ENCODE results near the gene S1PR4.

The S1PR4 gene, protein sequence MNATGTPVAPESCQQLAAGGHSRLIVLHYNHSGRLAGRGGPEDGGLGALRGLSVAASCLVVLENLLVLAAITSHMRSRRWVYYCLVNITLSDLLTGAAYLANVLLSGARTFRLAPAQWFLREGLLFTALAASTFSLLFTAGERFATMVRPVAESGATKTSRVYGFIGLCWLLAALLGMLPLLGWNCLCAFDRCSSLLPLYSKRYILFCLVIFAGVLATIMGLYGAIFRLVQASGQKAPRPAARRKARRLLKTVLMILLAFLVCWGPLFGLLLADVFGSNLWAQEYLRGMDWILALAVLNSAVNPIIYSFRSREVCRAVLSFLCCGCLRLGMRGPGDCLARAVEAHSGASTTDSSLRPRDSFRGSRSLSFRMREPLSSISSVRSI

DNA sequence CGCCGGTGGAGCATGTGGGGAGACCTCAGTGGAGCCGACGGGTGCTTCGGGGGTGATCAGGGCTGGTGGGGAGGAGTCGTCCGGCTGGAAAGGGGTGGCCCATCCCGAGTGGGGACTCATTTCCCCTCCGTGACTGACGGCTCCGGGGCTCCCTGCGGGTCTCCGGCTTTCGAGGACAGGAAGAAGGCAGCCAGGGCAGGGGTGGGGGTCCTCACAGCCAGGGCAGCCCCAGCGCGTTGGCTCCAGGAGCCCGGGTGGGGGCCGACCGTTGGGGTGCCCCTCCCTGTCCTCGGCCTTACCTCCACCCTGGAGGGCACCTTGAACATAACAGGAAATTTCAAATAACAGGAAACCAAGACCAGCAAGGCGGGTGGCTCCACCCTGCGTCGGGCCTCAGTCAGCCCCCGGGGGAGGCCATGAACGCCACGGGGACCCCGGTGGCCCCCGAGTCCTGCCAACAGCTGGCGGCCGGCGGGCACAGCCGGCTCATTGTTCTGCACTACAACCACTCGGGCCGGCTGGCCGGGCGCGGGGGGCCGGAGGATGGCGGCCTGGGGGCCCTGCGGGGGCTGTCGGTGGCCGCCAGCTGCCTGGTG, at the start of gene S1PR4:
Gene S1PR4, plus strand, starts transcription at position 393 of the 596 bp plus-strand sequence. Its CDS starts 24 bp downstream, at position 417.
- peak; percentile 85 for DNase-seq

DNA sequence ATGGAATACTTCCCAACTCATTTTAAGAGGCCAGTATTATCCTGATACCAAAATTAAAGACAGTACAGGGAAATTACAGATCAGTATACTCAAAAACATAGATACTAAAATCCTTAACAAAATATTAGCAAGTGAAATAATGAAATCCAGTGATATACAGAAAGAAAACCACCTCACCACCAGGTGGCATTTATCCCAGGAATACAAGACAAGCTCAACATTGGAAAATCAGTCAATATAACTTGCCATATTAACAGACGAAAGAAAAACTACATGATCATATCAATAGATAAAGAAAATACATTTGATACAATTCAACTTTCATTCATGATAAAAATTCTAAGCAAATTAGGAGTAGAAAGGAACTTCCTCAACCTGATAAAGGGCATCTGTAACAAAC, 49.5 kb upstream of the S1PR4 start:
- no peak for DNase-seq

DNA sequence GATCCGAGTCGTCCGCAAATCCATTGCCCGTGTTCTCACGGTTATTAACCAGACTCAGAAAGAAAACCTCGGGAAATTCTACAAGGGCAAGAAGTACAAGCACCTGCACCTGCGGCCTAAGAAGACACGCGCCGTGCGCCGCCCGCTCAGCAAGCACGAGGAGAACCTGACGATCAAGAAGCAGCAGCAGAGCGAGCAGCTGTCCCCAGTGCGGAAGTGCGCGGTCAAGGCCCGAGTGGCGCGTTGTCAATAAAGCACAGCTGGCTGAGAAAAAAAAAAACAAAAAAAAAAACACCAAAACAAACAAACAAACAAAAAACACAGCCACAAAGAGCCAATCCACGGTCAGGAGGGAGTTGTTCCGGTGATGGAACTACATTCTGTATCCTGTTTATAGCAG, 47.4 kb upstream of the S1PR4 start:
- no peak for DNase-seq

DNA sequence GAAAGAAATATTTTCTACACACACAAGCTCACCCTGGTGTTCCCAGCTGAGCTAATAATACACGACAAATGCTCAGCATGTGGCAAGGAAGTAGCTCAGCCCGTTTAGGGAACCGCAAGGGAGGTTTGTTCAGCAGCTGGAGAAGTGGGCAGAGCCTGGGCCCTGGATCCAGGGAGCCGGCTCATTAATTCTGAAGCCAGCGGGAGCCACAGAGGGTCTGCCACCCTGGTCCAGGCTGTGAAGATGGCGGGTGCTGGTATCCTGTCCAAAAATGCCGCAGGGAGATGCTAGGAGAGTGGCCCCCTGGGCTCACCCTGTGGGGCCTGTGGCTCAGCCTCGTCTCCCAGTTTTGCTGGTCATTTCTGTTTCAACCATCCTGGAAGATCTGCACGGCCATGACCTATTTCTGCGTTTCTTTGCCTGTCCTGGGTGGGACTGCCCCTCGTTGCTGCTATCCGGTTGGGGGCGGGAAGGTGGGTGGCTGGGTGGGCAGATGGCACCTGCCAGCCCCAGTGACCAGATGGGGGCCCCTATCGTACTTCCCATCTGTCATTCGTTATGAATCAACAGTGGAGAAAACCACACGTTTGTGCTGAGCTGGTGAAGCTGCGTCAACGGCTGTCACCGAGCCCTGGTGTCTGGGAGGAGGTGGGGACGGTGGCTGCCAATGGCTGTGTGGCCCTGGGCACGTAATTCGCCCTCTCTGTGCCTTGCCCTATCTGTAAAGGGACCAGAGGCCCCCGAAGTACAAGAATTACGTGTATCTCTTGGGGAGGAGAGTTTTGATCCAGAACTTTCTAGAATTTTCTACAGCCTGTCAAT, 45.4 kb upstream of the S1PR4 start:
- DNase-seq: peak; percentile 96

DNA sequence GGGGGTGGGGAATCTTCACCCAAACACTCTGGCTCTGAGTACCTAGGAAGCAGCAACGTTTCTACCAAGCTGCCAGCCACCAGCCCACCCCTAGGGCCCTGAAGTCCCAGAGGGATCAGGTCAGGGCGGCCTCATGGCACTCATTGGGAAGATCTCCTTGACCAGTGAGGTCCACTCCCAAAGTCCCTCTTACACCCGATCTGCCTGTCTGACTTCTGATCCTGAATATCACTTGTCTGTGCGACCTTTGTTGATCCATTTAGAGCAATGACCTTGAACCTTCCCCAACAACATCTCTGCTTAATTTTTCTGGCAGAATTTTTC, 44.8 kb upstream of the S1PR4 start:
- no peak for DNase-seq

DNA sequence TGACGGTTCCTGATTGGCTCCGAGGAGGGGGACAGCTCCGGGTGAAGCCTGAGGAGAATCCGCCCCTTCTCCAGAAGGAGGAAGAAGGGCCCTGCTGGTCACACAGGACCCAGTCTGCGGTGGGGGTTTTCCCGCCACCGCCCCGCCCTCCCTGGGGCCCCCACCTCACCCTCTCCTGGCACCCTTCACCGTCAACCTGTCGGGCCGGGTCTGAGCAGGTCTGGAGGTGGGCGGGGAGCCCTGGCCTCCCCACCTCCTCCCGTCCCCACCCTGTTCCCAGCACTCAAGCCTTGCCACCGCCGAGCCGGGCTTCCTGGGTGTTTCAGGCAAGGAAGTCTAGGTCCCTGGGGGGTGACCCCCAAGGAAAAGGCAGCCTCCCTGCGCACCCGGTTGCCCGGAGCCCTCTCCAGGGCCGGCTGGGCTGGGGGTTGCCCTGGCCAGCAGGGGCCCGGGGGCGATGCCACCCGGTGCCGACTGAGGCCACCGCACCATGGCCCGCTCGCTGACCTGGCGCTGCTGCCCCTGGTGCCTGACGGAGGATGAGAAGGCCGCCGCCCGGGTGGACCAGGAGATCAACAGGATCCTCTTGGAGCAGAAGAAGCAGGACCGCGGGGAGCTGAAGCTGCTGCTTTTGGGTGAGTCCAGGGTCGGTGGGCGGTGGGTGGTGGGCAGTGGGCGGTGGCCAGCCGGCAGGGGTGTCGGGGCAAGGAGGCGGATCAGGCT, 42.4 kb upstream of the S1PR4 start, which contains the start of gene GNA15:
Gene GNA15, plus strand, starts transcription at position 73 of the 723 bp plus-strand sequence. Its CDS starts 418 bp downstream, at position 491.
- peak; percentile 81 for DNase-seq

DNA sequence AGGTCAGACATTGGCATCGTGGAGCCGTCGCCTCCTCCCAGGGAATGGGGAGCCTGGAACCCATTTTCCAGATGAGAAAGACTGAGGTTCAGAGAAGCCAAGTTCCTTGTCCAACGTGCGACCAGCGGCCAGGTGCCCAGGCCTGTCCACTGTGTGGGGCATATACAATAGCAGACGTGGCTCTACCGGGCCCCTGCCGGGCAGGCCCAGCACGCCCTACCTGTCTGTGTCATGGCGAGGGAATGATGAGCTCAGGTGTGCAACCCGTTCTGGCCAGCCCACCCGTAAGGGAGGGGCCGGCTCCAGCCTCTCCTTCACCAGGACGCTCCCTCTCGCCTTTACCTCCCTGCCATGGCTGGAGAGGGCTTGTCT, 41.9 kb upstream of the S1PR4 start:
- DNase-seq: no peak

DNA sequence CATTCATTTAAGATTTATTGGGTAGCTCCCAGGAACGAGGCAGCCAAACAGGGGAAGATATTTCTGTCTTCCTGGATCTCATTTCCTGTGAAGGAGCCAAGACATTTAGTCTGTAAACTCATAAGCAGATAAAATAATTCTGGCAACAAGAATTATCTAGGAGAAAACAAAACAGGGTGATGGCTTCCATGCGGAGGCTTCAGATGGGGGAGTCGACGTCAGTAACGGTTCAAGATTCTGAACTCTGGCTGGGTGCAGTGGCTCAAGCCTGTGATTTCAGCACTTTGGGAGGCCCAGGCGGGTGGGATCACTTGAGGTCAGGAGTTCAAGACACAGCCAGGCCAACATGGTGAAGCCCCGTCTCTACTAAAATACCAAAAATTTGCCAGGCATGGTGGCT, 41.5 kb upstream of the S1PR4 start:
- DNase-seq: no peak

DNA sequence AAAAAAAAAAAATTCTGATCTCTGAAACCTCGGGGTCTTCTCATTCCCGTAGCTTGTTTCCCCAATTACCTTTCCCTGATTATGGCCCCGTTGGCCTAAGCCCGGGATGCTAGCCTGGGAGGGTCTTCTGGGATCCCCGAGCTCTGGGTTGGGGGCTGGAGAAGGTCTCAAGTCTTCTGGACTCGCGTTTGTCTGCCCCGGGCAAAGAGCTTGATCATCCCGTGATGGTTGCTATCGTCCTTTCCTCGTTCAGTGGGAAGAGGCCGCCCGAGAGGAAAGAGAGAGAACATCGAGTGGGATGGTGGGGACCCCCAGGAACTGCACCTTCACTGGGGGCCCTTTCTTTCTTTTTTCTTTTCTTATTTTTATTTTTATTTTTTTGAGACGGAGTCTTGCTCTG, 40.3 kb upstream of the S1PR4 start:
- DNase-seq: no peak

DNA sequence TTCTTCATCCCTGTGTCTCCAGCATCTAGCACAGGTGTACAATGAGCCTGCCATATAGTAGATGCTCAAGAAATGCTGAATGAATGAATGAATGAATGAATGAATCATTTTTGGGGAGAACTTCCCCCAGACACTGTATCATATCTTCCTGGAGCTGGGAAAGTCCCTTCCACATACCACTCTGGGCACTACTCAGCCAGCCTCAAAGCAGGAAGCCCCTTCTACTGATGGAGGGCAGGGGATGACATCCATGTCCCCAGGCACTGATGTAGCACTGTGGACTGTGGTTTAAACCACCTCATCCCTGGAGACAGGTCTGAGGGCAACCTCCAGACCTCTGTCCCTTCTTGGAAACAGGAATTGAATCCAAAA, 37.9 kb upstream of the S1PR4 start:
- no peak for DNase-seq

DNA sequence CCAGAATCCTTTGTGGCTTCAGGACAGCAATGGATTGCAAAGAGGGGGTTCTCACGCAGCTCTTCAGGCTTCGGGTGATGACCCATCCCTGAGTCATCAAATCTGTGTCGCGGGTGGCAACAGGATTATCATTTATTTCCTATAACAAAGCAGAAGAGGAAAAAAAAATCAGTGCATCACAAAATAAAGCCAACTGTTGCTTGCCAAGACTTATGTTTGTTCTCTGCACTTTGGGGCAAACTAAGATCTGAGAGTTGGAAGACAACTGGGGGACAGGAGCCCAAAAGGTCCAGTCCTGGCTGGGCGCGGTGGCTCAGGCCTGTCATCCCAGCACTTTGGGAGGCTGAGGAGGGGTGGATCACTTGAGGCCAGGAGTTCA, 36.3 kb upstream of the S1PR4 start:
- DNase-seq: peak; percentile 49

DNA sequence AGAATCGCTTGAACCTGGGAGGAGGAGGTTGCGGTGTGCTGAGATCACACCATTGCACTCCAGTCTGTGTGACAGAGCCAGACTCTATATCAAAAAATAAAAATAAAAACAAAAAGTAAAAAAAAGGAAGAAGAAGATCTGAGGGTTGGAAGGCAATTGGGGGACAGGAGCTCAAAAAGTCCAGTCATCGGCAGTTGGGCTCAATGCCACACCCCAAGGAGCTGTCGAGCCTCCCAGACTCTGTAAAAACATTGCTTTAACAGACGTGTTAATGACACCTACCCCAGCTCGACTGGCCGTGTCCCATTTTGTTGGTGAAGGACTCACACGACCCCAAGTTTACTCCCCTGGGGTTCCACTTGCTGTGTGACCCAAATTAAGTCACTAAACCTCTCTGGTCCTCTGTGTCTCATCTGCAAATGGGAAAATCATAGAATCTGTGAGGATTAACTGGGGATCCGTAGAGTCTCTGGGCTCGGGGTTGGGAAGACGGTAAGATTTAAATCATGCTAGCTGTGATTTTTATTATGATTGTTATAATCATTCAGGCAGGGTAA, 35.7 kb upstream of the S1PR4 start:
- DNase-seq: no peak

DNA sequence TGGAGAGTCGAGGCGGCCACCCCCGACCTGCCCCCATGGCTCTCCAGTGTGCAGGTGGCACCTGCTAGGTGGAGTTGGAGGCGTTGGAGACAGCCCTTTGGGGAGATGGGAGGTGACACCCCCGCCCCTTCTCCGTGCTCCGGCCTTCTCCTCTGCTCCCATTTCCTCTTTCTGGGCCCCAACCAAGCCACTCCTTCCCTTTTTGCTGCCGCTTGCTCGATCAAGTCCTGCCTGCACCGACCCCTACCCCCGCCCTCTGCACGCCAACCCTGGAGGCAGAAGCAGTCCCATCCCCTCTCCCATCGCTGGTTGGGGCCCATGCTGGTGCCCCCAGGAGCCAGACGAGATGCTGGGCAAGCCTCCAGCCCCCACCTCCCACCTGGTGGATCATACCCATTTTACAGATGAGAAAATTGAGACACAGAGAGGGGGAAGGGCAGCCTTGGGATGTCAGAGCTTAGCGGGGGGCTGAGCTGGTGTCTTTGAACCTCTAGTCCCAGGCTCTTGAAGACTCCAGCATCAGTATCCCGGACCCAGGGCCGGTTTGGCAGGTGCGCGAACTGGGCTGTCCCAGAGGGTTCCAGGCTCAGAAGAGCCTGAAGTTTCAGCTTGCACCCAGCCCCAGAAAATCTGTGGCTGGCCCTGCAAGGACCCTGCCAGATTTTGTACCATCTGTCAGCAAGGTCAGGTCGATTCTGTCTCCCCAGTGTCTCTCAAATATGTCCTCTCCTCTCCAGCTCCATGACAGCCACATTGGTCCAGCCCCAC, 32.5 kb upstream of the S1PR4 start:
- no peak for DNase-seq

DNA sequence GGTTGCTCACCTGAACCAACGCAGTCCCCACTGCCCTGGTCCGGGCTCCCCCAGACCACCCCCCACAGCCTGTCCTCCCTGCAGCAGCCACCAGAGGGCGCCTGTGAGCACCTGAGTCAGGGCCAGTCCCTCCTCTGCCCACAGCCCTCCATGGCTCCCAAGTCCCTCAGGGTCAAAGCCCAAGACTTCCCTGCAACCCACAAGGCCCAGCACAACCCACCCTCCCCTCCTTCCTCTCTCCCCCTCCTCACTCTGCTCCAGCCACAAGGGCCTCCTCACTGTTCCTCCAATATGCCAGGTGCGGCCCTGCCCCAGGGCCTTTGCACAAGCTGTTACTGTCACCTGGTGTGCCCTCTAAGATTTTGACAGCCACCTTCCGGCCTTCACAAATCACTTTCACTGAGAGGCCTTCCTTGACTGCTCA, 31.9 kb upstream of the S1PR4 start:
- peak; percentile 60 for DNase-seq

DNA sequence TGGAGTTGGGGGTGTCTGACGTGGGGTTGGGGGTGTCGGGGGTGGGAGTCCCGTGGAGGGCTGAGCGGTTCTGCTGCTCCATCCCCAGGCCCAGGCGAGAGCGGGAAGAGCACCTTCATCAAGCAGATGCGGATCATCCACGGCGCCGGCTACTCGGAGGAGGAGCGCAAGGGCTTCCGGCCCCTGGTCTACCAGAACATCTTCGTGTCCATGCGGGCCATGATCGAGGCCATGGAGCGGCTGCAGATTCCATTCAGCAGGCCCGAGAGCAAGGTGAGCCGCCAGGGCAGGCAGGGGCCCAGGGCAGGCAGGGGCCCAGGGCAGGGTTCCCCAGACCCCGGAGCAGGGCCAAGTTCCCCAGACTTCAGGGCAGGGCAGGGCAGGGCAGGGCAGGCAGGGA, 30.1 kb upstream of the S1PR4 start:
- no peak for DNase-seq

DNA sequence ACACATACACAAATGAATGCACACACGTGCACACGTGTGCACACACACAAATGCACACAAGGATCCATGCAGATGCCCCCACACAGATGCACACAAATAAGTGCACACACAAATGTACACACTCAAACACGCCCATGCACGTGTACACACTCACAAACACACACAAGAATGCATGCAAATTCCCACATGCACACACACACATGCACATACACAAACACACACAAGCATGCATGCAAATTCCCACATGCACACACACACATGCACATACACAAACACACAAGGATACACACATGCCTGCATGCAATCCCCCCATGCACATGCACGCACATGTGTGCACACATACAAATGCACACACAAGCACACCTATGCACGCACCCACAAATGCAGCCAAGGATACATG, 29.5 kb upstream of the S1PR4 start:
- DNase-seq: no peak

DNA sequence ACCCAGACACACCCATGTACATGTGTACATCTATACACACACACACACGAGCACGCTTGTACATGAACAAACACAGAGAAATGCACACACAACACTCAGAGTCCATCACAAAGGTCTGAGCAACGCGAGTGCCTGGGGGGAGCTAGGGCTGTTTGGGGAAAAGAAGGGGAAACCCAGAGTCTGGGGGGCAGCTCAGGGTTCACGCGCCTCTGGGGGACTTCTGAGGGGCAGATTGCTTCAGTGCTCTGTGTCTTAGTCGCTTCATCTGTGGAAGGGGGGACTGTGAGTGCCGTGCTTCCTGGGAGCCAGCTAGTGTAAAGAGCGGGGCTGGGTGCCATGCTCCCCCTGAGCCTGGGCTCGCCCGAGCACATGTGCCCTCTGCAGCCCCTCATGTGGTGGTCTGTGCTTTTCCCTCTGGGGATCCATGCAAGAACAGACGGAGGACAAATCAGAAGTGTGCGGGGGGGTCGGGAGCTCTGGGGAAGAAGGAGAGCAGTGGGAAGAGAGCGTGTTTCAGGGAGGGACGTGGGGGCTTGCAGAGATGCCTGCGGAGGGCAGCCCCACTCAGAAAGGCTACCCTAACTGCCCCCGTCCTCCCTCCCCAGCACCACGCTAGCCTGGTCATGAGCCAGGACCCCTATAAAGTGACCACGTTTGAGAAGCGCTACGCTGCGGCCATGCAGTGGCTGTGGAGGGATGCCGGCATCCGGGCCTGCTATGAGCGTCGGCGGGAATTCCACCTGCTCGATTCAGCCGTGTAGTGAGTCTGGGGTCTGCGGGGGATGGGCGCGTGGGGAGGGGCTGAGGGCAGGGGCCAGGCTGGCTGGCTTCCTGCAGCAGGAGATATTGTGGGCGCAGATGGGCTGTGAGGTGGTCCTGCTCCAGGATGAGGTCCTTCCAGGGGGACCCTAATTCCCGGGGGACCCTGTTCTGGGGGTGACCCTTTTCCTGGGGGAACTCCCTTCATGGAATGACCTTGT, 28.8 kb upstream of the S1PR4 start:
- no peak for DNase-seq

DNA sequence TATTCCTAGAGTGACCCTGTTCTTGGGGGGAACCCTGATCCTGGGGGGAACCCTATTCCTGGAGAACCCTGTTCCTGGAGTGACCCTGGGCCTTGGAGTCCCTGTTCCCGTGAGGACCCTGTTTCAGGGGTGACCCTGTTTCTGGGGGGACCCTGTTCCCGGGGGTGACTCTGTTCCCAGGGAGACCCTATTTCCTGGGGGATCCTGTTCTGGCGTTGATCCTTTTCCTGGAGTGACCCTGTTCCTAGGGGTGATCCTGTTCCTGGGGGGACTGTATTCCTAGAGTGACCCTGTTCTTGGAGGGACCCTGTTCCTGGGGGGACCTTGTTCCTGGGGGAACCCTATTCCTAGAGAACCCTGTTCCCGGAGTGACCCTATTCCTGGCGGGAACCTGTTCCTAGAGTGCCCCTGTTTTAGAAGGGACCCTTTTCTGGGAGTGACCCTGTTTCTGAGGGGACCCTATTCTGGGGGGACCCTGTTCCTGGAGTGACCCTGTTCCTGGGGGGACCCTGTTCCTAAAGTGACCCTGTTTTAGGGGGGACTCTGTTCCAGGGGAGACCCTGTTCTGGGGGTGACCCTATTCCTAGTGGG, 27.7 kb upstream of the S1PR4 start:
- DNase-seq: no peak

DNA sequence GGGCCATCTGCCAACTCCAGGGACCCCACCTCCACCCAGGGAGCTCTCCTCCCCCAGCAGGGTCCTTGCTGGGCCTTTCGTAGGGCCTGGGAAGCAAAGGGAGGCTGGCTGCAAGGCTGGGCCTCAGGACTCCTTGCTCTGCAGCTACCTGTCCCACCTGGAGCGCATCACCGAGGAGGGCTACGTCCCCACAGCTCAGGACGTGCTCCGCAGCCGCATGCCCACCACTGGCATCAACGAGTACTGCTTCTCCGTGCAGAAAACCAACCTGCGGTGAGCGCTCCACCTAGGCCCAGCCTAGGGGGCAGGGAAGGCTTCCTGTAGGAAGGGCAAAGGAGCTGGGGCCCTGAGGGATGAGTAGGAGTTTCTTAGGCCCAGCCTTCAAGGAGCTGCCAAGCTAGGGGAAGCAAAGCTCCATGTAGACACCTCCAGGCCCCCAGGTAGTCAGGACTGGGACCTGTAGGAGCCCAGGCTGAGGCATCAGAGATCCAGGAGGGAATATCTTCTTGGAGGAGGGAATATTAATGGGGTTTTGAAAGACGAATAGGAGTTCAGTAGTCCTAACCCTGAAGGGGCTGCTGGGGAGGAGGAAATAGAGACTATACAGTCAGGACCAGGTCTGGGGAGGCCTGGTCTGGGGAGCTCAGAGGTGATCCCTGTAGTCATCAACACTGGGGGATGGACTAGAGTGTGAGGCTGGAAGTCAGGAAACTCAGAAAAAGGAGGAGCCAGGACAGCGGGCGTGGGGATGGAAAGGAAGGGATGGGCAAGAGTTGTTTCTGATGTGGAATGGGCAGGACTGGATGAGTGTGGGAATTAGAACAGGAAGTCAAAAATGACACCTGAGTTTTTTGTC, 26.8 kb upstream of the S1PR4 start:
- DNase-seq: no peak

DNA sequence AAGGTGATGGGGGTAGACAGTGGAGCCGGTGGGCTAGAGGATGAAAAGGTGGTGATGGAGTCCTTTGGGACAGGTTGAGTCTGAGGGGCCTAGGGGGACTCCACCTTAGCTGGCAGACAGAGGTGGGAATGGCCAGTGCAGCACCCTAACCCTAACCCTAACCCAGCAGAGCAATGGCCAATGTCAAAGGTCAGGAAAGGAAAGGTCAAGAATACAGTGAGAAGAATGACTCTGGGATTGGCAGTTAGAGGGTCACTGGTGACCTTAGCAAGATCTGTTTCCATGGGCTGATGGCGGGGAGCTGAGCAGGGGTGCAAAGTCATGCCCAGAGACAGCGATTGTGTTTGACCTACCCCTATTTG, 26.2 kb upstream of the S1PR4 start:
- no peak for DNase-seq

All from activated CD4-positive, alpha-beta T cell treated with anti-CD3 and anti-CD28 coated beads, Interleukin-2, amount 50 U/mL, for 16 hours (primary cell).